Endothelial cell of umbilical vein (primary cell): ENCODE data around the gene POU5F1. TPM values are rescaled to one million over a fixed set of nuclear protein-coding genes. Genes with fewer than 3 reads are reported as not detected.

Experiments
- BruUV-seq: library from RNA; stranded (reverse); fragments of 400-500 nt; replicated peaks from 2 replicates; lab custom pipeline; 2021; lab: Mats Ljungman, UMichigan
- CTCF ChIA-PET: fragments of 300-600, 350-600 bp; sonication (Branson Sonifier 250); formaldehyde crosslinking; loops from one replicate; lab custom pipeline; 2021; ENCODE audit warnings: antibody characterized with exemption, inconsistent platforms; lab: Charles Lee
- POLR2A ChIA-PET: fragments of 300-600, 350-600 bp; sonication (Branson Sonifier 250); formaldehyde crosslinking; loops from one replicate; lab custom pipeline; 2021; ENCODE audit warnings: antibody characterized with exemption, inconsistent platforms; lab: Charles Lee
- DNase-seq: peaks from one replicate; pipeline ENCODE4 v3.0.0-alpha.2; 2011; ENCODE audit warnings: low read depth, low spot score
- FAIRE-seq: peaks from 2 replicates; lab custom pipeline; 2011; peaks lifted over from hg19 to GRCh38; lab: Jason Lieb, UNC
- H2AFZ ChIP-seq: 2 replicates; pipeline ENCODE4 v1.6.0; 2012; ENCODE audit warnings: low read depth, low read length, control low read depth, inconsistent platforms
- H3K27ac ChIP-seq: 2 replicates; pipeline ENCODE4 v1.5.1; 2011; ENCODE audit warnings: low read depth, mild to moderate bottlenecking, control low read depth, low read length, moderate library complexity; ENCODE audit not compliant: insufficient read depth
- H3K27me3 ChIP-seq, 2 experiments: 2 replicates each; pipeline versions ENCODE4 v1.6.0 to v1.6.1; 2011; ENCODE audit warnings: low read length in 2 of 2, mixed read lengths in 1 of 2; ENCODE audit not compliant: control insufficient read depth in 2 of 2, insufficient read depth in 2 of 2
- H3K36me3 ChIP-seq, 2 experiments: 2 replicates in 1 of 2; 3 replicates in 1 of 2; pipeline ENCODE4 v1.5.1; 2011; ENCODE audit warnings: low read length in 2 of 2, mild to moderate bottlenecking in 1 of 2, moderate library complexity in 1 of 2; ENCODE audit not compliant: control insufficient read depth in 2 of 2, insufficient read depth in 2 of 2; ENCODE audit errors: extremely low read depth in 1 of 2
- H3K4me1 ChIP-seq: 3 replicates; pipeline ENCODE4 v1.5.1; 2011; ENCODE audit warnings: mild to moderate bottlenecking, low read length; ENCODE audit not compliant: control insufficient read depth, insufficient read depth; ENCODE audit errors: extremely low read depth
- H3K4me2 ChIP-seq: 2 replicates; pipeline ENCODE4 v1.6.1; 2011; ENCODE audit warnings: low read length, control low read depth, mixed read lengths; ENCODE audit not compliant: insufficient read depth
- H3K4me3 ChIP-seq, 3 experiments: fragments of 200-600 bp in 1 of 3; sonication (generic), shearing (Covaris generic) in 1 of 3; replicated peaks in 1 of 3; 2 replicates each; pipeline ENCODE4 v1.5.1; 2011 to 2016; ENCODE audit warnings: control low read depth in 3 of 3, low read length in 3 of 3, mild to moderate bottlenecking in 2 of 3, inconsistent platforms in 1 of 3, low read depth in 1 of 3, moderate library complexity in 1 of 3; ENCODE audit not compliant: insufficient read depth in 1 of 3
- H3K79me2 ChIP-seq: 2 replicates; pipeline ENCODE4 v1.6.0; 2012; ENCODE audit warnings: low read length, inconsistent platforms; ENCODE audit not compliant: control insufficient read depth, insufficient read depth
- H3K9ac ChIP-seq: replicated peaks from 2 replicates; pipeline ENCODE3; 2011; ENCODE audit warnings: low read length, control low read depth; ENCODE audit not compliant: insufficient read depth; ENCODE audit errors: extremely low read depth
- H3K9me1 ChIP-seq: replicated peaks from 3 replicates; pipeline ENCODE4 v1.6.0; 2011; ENCODE audit warnings: mild to moderate bottlenecking, low read length; ENCODE audit not compliant: control insufficient read depth, insufficient read depth; ENCODE audit errors: extremely low read depth
- H3K9me3 ChIP-seq: replicated peaks from 2 replicates; pipeline ENCODE4 v1.5.1; 2012; ENCODE audit warnings: low read length, inconsistent platforms; ENCODE audit not compliant: control insufficient read depth, insufficient read depth
- H4K20me1 ChIP-seq: replicated peaks from 2 replicates; pipeline ENCODE3; 2011; ENCODE audit warnings: mild to moderate bottlenecking, low read length; ENCODE audit not compliant: control insufficient read depth, insufficient read depth; ENCODE audit errors: extremely low read depth
- EZH2 ChIP-seq: IDR thresholded peaks from 2 replicates; pipeline ENCODE4 v1.6.1; 2012; ENCODE audit warnings: borderline replicate concordance, low read depth, mild to moderate bottlenecking, moderate library complexity, low read length, inconsistent platforms; ENCODE audit not compliant: severe bottlenecking
- FOS ChIP-seq: IDR thresholded peaks from 2 replicates; pipeline ENCODE4 v1.6.1; 2011; ENCODE audit warnings: mild to moderate bottlenecking, low read length, moderate library complexity, borderline replicate concordance; ENCODE audit not compliant: insufficient read depth
- GATA2 ChIP-seq: IDR thresholded peaks from 2 replicates; pipeline ENCODE4 v1.7.0; 2011; ENCODE audit warnings: low read depth, mild to moderate bottlenecking, moderate library complexity, mixed read lengths, low read length; ENCODE audit not compliant: insufficient read length, insufficient read depth
- JUN ChIP-seq: IDR thresholded peaks from 2 replicates; pipeline ENCODE4 v1.6.1; 2011; ENCODE audit warnings: borderline replicate concordance, low read depth; ENCODE audit not compliant: insufficient read length, insufficient read depth
- MAX ChIP-seq: IDR thresholded peaks from 2 replicates; pipeline ENCODE4 v1.6.1; 2011; ENCODE audit not compliant: insufficient read depth, insufficient read length
- MYC ChIP-seq: IDR thresholded peaks from one replicate; pipeline ENCODE4 v1.6.1; 2011; ENCODE audit warnings: mild to moderate bottlenecking, low read depth, low read length
- POLR2A ChIP-seq: IDR thresholded peaks from 2 replicates; pipeline ENCODE4 v1.6.1; 2012; ENCODE audit warnings: low read depth, mild to moderate bottlenecking, control low read depth, low read length
- POLR2AphosphoS5 ChIP-seq: IDR thresholded peaks from 2 replicates; pipeline ENCODE4 v1.6.1; 2012; ENCODE audit warnings: low read depth, mild to moderate bottlenecking, control low read depth, low read length, moderate library complexity; ENCODE audit not compliant: insufficient read depth
- dilution Hi-C: fragments of 300-500 bp; cut with MboI; formaldehyde crosslinking; loops from one replicate; pipeline ENCODE4 v1.15.0; 2019; ENCODE audit warnings: low sequenced_read_pairs; ENCODE audit not compliant: extremely low pct_ligation_motif_present
- intact Hi-C: fragments of 100-400 bp; cut with micrococcal nuclease; formaldehyde crosslinking; loops from one replicate; pipeline ENCODE4 v1.10.0; 2022
- polyA plus RNA-seq, 4 experiments: library from polyadenylated mRNA; depleted of rRNA in 3 of 4; stranded (reverse) in 3 of 4; unstranded in 1 of 4; fragments of >200 nt; gene quantifications; 2 replicates each; pipeline versions ENCODE4 v1.2.1 to v1.2.3, GENCODE V29; 2011 to 2012; ENCODE audit warnings: missing spikeins in 1 of 4
- total RNA-seq: library from RNA; stranded (reverse); gene quantifications from 2 replicates; pipeline ENCODE4 v1.2.3, GENCODE V29; 2021
- TF ChIP-seq, protein P1 (sequence below), 2 donors: IDR thresholded peaks; 1 replicate in 1 of 2; 2 replicates in 1 of 2; pipeline ENCODE4 v1.5.1; 2011; ENCODE audit warnings: low read length in 2 of 2, mild to moderate bottlenecking in 2 of 2, moderate library complexity in 2 of 2, control low read depth in 1 of 2, inconsistent platforms in 1 of 2, low read depth in 1 of 2; ENCODE audit not compliant: insufficient read depth in 1 of 2; ENCODE audit errors: extremely low read depth in 1 of 2

The POU5F1 gene
- total and polyA plus RNA-seq, 2 donors (not counting 3 experiments of a cell fraction or from before 2014, with no cell fraction given), result 0.63 TPM; not detected in 1

- no peaks in the 10 kb centered on the region for H3K9me3 ChIP-seq
- H3K27ac ChIP-seq, result no peak overlapping the region
- TF ChIP-seq POLR2AphosphoS5 (no peak), POLR2A (no peak), MYC (no peak), MAX (no peak), GATA2 (no peak), EZH2 (no peak), FOS (no peak), JUN (no peak)
- TF ChIP-seq, protein P1, sequence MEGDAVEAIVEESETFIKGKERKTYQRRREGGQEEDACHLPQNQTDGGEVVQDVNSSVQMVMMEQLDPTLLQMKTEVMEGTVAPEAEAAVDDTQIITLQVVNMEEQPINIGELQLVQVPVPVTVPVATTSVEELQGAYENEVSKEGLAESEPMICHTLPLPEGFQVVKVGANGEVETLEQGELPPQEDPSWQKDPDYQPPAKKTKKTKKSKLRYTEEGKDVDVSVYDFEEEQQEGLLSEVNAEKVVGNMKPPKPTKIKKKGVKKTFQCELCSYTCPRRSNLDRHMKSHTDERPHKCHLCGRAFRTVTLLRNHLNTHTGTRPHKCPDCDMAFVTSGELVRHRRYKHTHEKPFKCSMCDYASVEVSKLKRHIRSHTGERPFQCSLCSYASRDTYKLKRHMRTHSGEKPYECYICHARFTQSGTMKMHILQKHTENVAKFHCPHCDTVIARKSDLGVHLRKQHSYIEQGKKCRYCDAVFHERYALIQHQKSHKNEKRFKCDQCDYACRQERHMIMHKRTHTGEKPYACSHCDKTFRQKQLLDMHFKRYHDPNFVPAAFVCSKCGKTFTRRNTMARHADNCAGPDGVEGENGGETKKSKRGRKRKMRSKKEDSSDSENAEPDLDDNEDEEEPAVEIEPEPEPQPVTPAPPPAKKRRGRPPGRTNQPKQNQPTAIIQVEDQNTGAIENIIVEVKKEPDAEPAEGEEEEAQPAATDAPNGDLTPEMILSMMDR (IDR thresholded peaks at IDR 0.05; ENCODE audit: extremely low read depth in 1 of 2, insufficient read depth in 1 of 2, low read depth in 1 of 2, low read length in 2 of 2), result no peak
- no peaks in the 10 kb centered on the region for H3K27me3 ChIP-seq
- no peaks in the 10 kb centered on the region for H3K9me1 ChIP-seq
- intact Hi-C loops, result no loop called here
- H4K20me1 ChIP-seq, result no peaks in the 10 kb centered on the region
- DNase-seq (no peak), FAIRE-seq (no peak)
- no peak overlapping the region for H3K9ac ChIP-seq
- H3K4me3 ChIP-seq, result no peak overlapping the region
- POLR2A ChIA-PET, result no interaction called here
- peaks cover 6% of the 10 kb centered on the region for H3K4me1 ChIP-seq
- H2AFZ ChIP-seq, result no peak overlapping the region
- no peak overlapping the region for H3K4me2 ChIP-seq
- BruUV-seq, result no TSS peak
- no peaks in the 10 kb centered on the region for H3K79me2 ChIP-seq
- CTCF ChIA-PET, result no interaction called here
- dilution Hi-C loops, result no loop called here
- no peaks in the 10 kb centered on the region for H3K36me3 ChIP-seq
Measured at GRCh38 chr6:31174378-31174777, 3.9 kb upstream of the POU5F1 start.
